AG04449 (cell line): Measurements from ENCODE around the gene MITF.

Source experiments
- CTCF ChIA-PET: fragments of 350-600 bp; formaldehyde crosslinking; extraction: SDS; loops from one replicate; lab custom pipeline; 2021; ENCODE audit warnings: antibody characterized with exemption; lab: Yijun Ruan, JAX
- POLR2A ChIA-PET: fragments of 400-600, 350-600 bp; formaldehyde crosslinking; extraction: SDS; loops from one replicate; lab custom pipeline; 2020; ENCODE audit warnings: antibody characterized with exemption, inconsistent platforms; lab: Yijun Ruan, JAX
- DNase-seq: peaks from one replicate; pipeline ENCODE4 v3.0.0-alpha.2; 2010; ENCODE audit warnings: low read depth, low spot score
- H3K4me3 ChIP-seq: 2 replicates; pipeline ENCODE4 v1.5.1; 2011; ENCODE audit warnings: low read depth, mild to moderate bottlenecking, control low read depth, low read length
- CTCF ChIP-seq: IDR thresholded peaks from one replicate; pipeline ENCODE4 v1.5.1; 2011; ENCODE audit warnings: mild to moderate bottlenecking, moderate library complexity, low read length, control low read depth, inconsistent platforms; ENCODE audit not compliant: insufficient read depth; ENCODE audit errors: missing control alignments

Gene MITF

GRCh38 chr3:69712269-69712668 lies 27.0 kb upstream of the MITF start:
- no peak overlapping the region for H3K4me3 ChIP-seq
- POLR2A ChIA-PET, result no interaction called here
- no peak for TF ChIP-seq CTCF
- DNase-seq, result no peak
- CTCF ChIA-PET, result no interaction called here

- ChIA-PET CTCF (no interaction called here), POLR2A (no interaction called here)
- DNase-seq, result no peak
- H3K4me3 ChIP-seq, result no peak overlapping the region
- TF ChIP-seq CTCF, result no peak
Observed at GRCh38 chr3:69712933-69713332, 26.3 kb upstream of the MITF start.

DNA sequence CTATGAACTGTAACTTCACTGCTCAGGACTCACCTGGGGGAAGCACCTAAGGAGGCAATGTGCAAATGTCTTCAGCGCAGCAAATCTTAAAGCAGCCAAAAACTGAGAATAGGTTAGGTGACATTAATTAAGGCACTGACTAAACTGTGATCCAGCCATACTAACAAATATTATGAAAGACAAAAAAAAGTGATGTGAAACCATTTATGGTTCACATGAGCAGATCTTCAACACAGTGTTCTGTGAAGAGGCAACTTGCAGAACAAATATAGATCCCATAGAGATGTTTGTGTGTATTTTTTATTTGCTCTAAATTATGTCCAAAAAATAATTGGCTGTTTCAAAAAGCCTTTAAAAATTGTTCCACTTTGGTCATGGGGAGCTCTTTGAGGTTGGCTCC lies 24.1 kb upstream of the MITF start:
- CTCF ChIA-PET, result interaction anchor here (1.0 kb wide), 1 partner anchor 24 kb away, joined by 3 read pairs; no protein-coding TSS in a partner anchor

GRCh38 chr3:69716119-69716518 lies 23.1 kb upstream of the MITF start:
- no peak for TF ChIP-seq CTCF
- no peak overlapping the region for H3K4me3 ChIP-seq
- POLR2A ChIA-PET, result no interaction called here
- CTCF ChIA-PET, result interaction anchor here (1.0 kb wide), 1 partner anchor 25 kb away, joined by 3 read pairs; no protein-coding TSS in a partner anchor
- DNase-seq, result no peak

More for the DNA sequence above, 24.1 kb upstream of the MITF start:
- no peak for DNase-seq
- no peak for TF ChIP-seq CTCF
- H3K4me3 ChIP-seq, result no peak overlapping the region
- POLR2A ChIA-PET, result no interaction called here

DNA sequence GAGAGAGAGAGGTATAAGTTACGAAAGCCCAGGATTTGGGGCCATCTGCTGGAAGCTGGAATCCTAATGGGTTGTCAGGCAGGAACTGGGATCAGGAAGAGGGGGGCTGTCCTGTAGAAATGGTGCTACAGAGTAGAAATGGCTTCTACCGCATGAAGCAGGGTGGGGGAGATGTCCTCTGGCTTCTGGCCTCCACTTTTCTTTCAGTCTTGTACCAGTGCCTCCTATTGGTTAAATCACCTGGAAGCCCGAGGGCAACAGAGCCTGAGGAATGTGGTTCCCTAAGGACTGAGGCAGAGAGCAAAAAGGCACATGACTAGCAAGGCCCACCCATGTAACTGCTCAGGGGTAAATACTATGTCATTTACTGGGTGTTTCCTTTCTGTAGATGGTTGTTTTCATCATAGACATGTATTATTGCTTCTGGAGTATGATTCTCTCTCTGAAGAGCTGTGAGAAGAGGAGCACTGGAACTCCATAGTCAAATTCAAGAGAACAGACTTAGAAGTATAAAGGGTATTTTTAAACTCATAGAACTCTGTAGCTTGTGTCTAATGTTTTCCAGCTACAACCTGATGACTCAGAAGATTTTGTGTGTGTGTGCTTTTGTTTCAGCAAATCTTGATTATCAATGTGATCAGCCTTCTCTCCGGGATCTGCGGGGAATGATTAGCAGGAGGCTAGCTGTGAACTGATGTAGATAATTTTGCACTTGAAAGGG lies 20.2 kb upstream of the MITF start:
- no peak overlapping the region for H3K4me3 ChIP-seq
- DNase-seq, result no peak
- no peak for TF ChIP-seq CTCF
- ChIA-PET CTCF (interaction anchor here (0.8 to 1.2 kb wide), 2 partner anchors 18 to 28 kb away, joined by 3 to 4 read pairs; no protein-coding TSS in a partner anchor), POLR2A (no interaction called here)

- H3K4me3 ChIP-seq, result no peak overlapping the region
- no peak for TF ChIP-seq CTCF
- ChIA-PET POLR2A (no interaction called here), CTCF (interaction anchor here (0.8 to 1.3 kb wide), 3 partner anchors 18 to 75 kb away, joined by 3 to 4 read pairs (median 3); no protein-coding TSS in a partner anchor)
- DNase-seq, result no peak
Observed at GRCh38 chr3:69719587-69720122, 19.6 kb upstream of the MITF start.
